Bronchial epithelial cell (primary cell): Measurements from ENCODE around the gene ISG15. TPM values are rescaled to one million over a fixed set of nuclear protein-coding genes. Genes with fewer than 3 reads are reported as not detected.

Experiments
- DNase-seq: peaks from one replicate; pipeline ENCODE4 v3.0.0-alpha.2; 2010; ENCODE audit warnings: low read depth
- FAIRE-seq: peaks from 2 replicates; lab custom pipeline; 2011; peaks lifted over from hg19 to GRCh38; lab: Jason Lieb, UNC
- H3K27me3 ChIP-seq: 2 replicates; pipeline ENCODE4 v1.5.1; 2011; ENCODE audit warnings: low read length; ENCODE audit not compliant: control insufficient read depth, insufficient read depth
- H3K36me3 ChIP-seq: 2 replicates; pipeline ENCODE4 v1.5.1; 2011; ENCODE audit warnings: low read length; ENCODE audit not compliant: control insufficient read depth, insufficient read depth
- H3K4me3 ChIP-seq: 2 replicates; pipeline ENCODE4 v1.5.1; 2011; ENCODE audit warnings: mild to moderate bottlenecking, low read depth, low read length, control low read depth
- CTCF ChIP-seq: IDR thresholded peaks from 2 replicates; pipeline ENCODE4 v1.5.1; 2011; ENCODE audit warnings: mild to moderate bottlenecking, moderate library complexity, low read length, control low read depth, inconsistent platforms; ENCODE audit not compliant: insufficient read depth, severe bottlenecking
- total RNA-seq: library from RNA; depleted of rRNA; stranded (reverse); fragments of >200 nt; gene quantifications from 2 replicates; pipeline ENCODE4 v1.2.1, GENCODE V29; 2014

ISG15 gene
- total RNA-seq, 1 donor from 2014 or later = 18.2 TPM

- H3K36me3 ChIP-seq = peaks cover 13% of the 10 kb centered on the region
- no peaks in the 10 kb centered on the region for H3K27me3 ChIP-seq
- FAIRE-seq (no peak), DNase-seq (no peak)
- peak overlapping the region; percentile 70 for H3K4me3 ChIP-seq
- no peak for TF ChIP-seq CTCF
These were observed 7.2 kb downstream of the ISG15 start for GRCh38 chr1:1020415-1021009.

GRCh38 chr1:1021010-1021919 is 8.0 kb downstream of the ISG15 start:
- Histone ChIP-seq H3K36me3 (peaks cover 18% of the 10 kb centered on the region), H3K27me3 (no peaks in the 10 kb centered on the region), H3K4me3 (peak overlapping the region; percentile 70)
- DNase-seq (peak; percentile 58), FAIRE-seq (no peak)
- no peak for TF ChIP-seq CTCF

GRCh38 chr1:1021920-1022259 is 8.6 kb downstream of the ISG15 start:
- Histone ChIP-seq H3K4me3 (peak overlapping the region; percentile 70), H3K36me3 (peaks cover 22% of the 10 kb centered on the region), H3K27me3 (no peaks in the 10 kb centered on the region)
- DNase-seq = peak; percentile 77
- FAIRE-seq = peak; percentile 68
- no peak for TF ChIP-seq CTCF

- Histone ChIP-seq H3K4me3 (no peak overlapping the region), H3K36me3 (peaks cover 27% of the 10 kb centered on the region), H3K27me3 (no peaks in the 10 kb centered on the region)
- no peak for TF ChIP-seq CTCF
- DNase-seq (no peak), FAIRE-seq (no peak)
These were observed 9.2 kb downstream of the ISG15 start for GRCh38 chr1:1022302-1023009.

- H3K4me3 ChIP-seq = no peak overlapping the region
- no peak for DNase-seq
- TF ChIP-seq CTCF = no peak
- peaks cover 33% of the 10 kb centered on the region for H3K36me3 ChIP-seq
- FAIRE-seq = no peak
- no peaks in the 10 kb centered on the region for H3K27me3 ChIP-seq
These were observed 10.4 kb downstream of the ISG15 start for GRCh38 chr1:1023700-1024099.
